Stimulated activated naive CD8-positive, alpha-beta T cell treated with anti-CD3 and anti-CD28 coated beads, Interleukin-15, amount 100 ng/mL, for 72 hours (primary cell): Measurements from ENCODE around the gene TOP2B.

Experiments
- ATAC-seq: fragments of 150-1000 bp; cut with Tn5 transposase; 2 replicates; pipeline ENCODE4 v1.10.0; 2021; ENCODE audit warnings: mild to moderate bottlenecking, moderate library complexity
- DNase-seq, 2 donors: peaks; one replicate each; pipeline ENCODE4 v3.0.0; 2021 to 2022
- H3K27ac Mint-ChIP-seq, 2 donors: one replicate each; pipeline ENCODE4 v1.8.0; 2022; ENCODE audit warnings: mild to moderate bottlenecking in 2 of 2, mixed read lengths in 2 of 2, moderate library complexity in 2 of 2
- H3K27me3 Mint-ChIP-seq: one replicate; pipeline ENCODE4 v1.8.0; 2022; ENCODE audit warnings: mixed read lengths
- H3K4me1 Mint-ChIP-seq: one replicate; pipeline ENCODE4 v1.8.0; 2022; ENCODE audit warnings: mild to moderate bottlenecking, mixed read lengths
- H3K4me3 Mint-ChIP-seq, 2 donors: one replicate each; pipeline ENCODE4 v1.8.0; 2022; ENCODE audit warnings: mild to moderate bottlenecking in 2 of 2, mixed read lengths in 2 of 2, moderate library complexity in 1 of 2
- H3K9me3 Mint-ChIP-seq, 2 donors: one replicate each; pipeline ENCODE4 v1.8.0; 2022; ENCODE audit warnings: mixed read lengths in 2 of 2

The TOP2B gene

GRCh38 chr3:25657293-25657692, 7.4 kb downstream of the TOP2B start:
- DNase-seq: no peak
- Mint-ChIP-seq H3K4me1 (peaks cover 79% of the 10 kb centered on the region), H3K4me3 (no peak overlapping the region), H3K27ac (no peak overlapping the region), H3K27me3 (no peaks in the 10 kb centered on the region), H3K9me3 (no peaks in the 10 kb centered on the region)
- ATAC-seq: no peak

- H3K27ac Mint-ChIP-seq: no peak overlapping the region
- ATAC-seq: peak; percentile 68
- no peak for DNase-seq
These were observed 9.0 kb downstream of the TOP2B start for GRCh38 chr3:25655659-25656058.

GRCh38 chr3:25654576-25654975, 10.1 kb downstream of the TOP2B start:
- DNase-seq: no peak
- Mint-ChIP-seq H3K4me1 (peaks cover 65% of the 10 kb centered on the region), H3K4me3 (peak overlapping the region in 1 of 2 donors; percentile 2), H3K9me3 (peaks cover 0 to 16% of the 10 kb centered on the region in 2 donors), H3K27me3 (no peaks in the 10 kb centered on the region), H3K27ac (no peak overlapping the region)
- no peak for ATAC-seq

More at GRCh38 chr3:25655659-25656058, 9.0 kb downstream of the TOP2B start:
- Mint-ChIP-seq H3K4me1 (peaks cover 76% of the 10 kb centered on the region), H3K4me3 (peak overlapping the region in 1 of 2 donors; percentile 26), H3K9me3 (peaks cover 0 to 9% of the 10 kb centered on the region in 2 donors), H3K27me3 (no peaks in the 10 kb centered on the region)

GRCh38 chr3:25653322-25653721, 11.4 kb downstream of the TOP2B start:
- Mint-ChIP-seq H3K4me1 (peaks cover 63% of the 10 kb centered on the region), H3K4me3 (no peak overlapping the region), H3K9me3 (peaks cover 7 to 25% of the 10 kb centered on the region in 2 donors), H3K27ac (no peak overlapping the region), H3K27me3 (no peaks in the 10 kb centered on the region)
- DNase-seq (no peak), ATAC-seq (no peak)

- Mint-ChIP-seq H3K4me3 (no peak overlapping the region), H3K9me3 (peaks cover 11 to 25% of the 10 kb centered on the region in 2 donors), H3K4me1 (peaks cover 67% of the 10 kb centered on the region), H3K27ac (no peak overlapping the region), H3K27me3 (no peaks in the 10 kb centered on the region)
- no peak for ATAC-seq
- no peak for DNase-seq
These were observed 11.8 kb downstream of the TOP2B start for GRCh38 chr3:25652921-25653320.

- ATAC-seq (no peak), DNase-seq (no peak)
- Mint-ChIP-seq H3K4me1 (peaks cover 48% of the 10 kb centered on the region), H3K9me3 (peaks cover 11 to 25% of the 10 kb centered on the region in 2 donors), H3K27ac (no peak overlapping the region), H3K27me3 (no peaks in the 10 kb centered on the region), H3K4me3 (no peak overlapping the region)
These were observed 15.5 kb downstream of the TOP2B start for GRCh38 chr3:25648925-25649830.

- H3K4me3 Mint-ChIP-seq: no peak overlapping the region
- no peaks in the 10 kb centered on the region for H3K27me3 Mint-ChIP-seq
- no peak overlapping the region for H3K27ac Mint-ChIP-seq
- DNase-seq (peak; percentile 71 to 77), ATAC-seq (peak; percentile 91)
- peaks cover 40% of the 10 kb centered on the region for H3K4me1 Mint-ChIP-seq
- peaks cover 11 to 25% of the 10 kb centered on the region in 2 donors for H3K9me3 Mint-ChIP-seq
These were observed 16.6 kb downstream of the TOP2B start for GRCh38 chr3:25648107-25648535.

GRCh38 chr3:25635038-25635437, 29.7 kb downstream of the TOP2B start:
- Mint-ChIP-seq H3K27me3 (no peaks in the 10 kb centered on the region), H3K27ac (no peak overlapping the region), H3K4me1 (peaks cover 12% of the 10 kb centered on the region), H3K4me3 (no peak overlapping the region), H3K9me3 (no peaks in the 10 kb centered on the region)
- no peak for DNase-seq
- no peak for ATAC-seq

GRCh38 chr3:25633919-25634318, 30.8 kb downstream of the TOP2B start:
- no peaks in the 10 kb centered on the region for H3K27me3 Mint-ChIP-seq
- H3K9me3 Mint-ChIP-seq: no peaks in the 10 kb centered on the region
- peaks cover 12% of the 10 kb centered on the region for H3K4me1 Mint-ChIP-seq
- no peak for DNase-seq
- no peak for ATAC-seq
- peak overlapping the region in 1 of 2 donors; percentile 85 for H3K27ac Mint-ChIP-seq
- H3K4me3 Mint-ChIP-seq: no peak overlapping the region

GRCh38 chr3:25631989-25632388, 32.7 kb downstream of the TOP2B start:
- H3K4me3 Mint-ChIP-seq: no peak overlapping the region

GRCh38 chr3:25621087-25621486, 43.6 kb downstream of the TOP2B start:
- Mint-ChIP-seq H3K4me3 (no peak overlapping the region), H3K27ac (peak overlapping the region in 1 of 2 donors; percentile 1), H3K4me1 (no peaks in the 10 kb centered on the region), H3K9me3 (no peaks in the 10 kb centered on the region), H3K27me3 (no peaks in the 10 kb centered on the region)
- no peak for DNase-seq
- ATAC-seq: no peak

More at GRCh38 chr3:25631989-25632388, 32.7 kb downstream of the TOP2B start:
- H3K9me3 Mint-ChIP-seq: no peaks in the 10 kb centered on the region
- no peak overlapping the region for H3K27ac Mint-ChIP-seq
- H3K27me3 Mint-ChIP-seq: no peaks in the 10 kb centered on the region
- peaks cover 12% of the 10 kb centered on the region for H3K4me1 Mint-ChIP-seq
- DNase-seq (no peak), ATAC-seq (no peak)

- Mint-ChIP-seq H3K9me3 (no peaks in the 10 kb centered on the region), H3K4me3 (no peak overlapping the region), H3K27ac (no peak overlapping the region), H3K27me3 (no peaks in the 10 kb centered on the region), H3K4me1 (no peaks in the 10 kb centered on the region)
- ATAC-seq: no peak
- DNase-seq: no peak
These were observed 44.2 kb downstream of the TOP2B start for GRCh38 chr3:25620493-25620892.

- no peak overlapping the region for H3K4me3 Mint-ChIP-seq
These were observed 45.3 kb downstream of the TOP2B start for GRCh38 chr3:25619382-25619781.

GRCh38 chr3:25618028-25618427, 46.7 kb downstream of the TOP2B start:
- ATAC-seq (no peak), DNase-seq (no peak)
- no peaks in the 10 kb centered on the region for H3K4me1 Mint-ChIP-seq
- no peak overlapping the region for H3K4me3 Mint-ChIP-seq
- no peaks in the 10 kb centered on the region for H3K9me3 Mint-ChIP-seq
- H3K27me3 Mint-ChIP-seq: no peaks in the 10 kb centered on the region
- H3K27ac Mint-ChIP-seq: no peak overlapping the region

More at GRCh38 chr3:25619382-25619781, 45.3 kb downstream of the TOP2B start:
- H3K27ac Mint-ChIP-seq: no peak overlapping the region
- DNase-seq (no peak), ATAC-seq (no peak)
- no peaks in the 10 kb centered on the region for H3K27me3 Mint-ChIP-seq
- no peaks in the 10 kb centered on the region for H3K4me1 Mint-ChIP-seq
- H3K9me3 Mint-ChIP-seq: no peaks in the 10 kb centered on the region

GRCh38 chr3:25611193-25611592, 53.5 kb downstream of the TOP2B start:
- H3K27ac Mint-ChIP-seq: peak overlapping the region in 1 of 2 donors; percentile 2
- H3K27me3 Mint-ChIP-seq: no peaks in the 10 kb centered on the region
- H3K4me1 Mint-ChIP-seq: peaks cover 5% of the 10 kb centered on the region
- ATAC-seq (no peak), DNase-seq (no peak)
- H3K4me3 Mint-ChIP-seq: no peak overlapping the region
- H3K9me3 Mint-ChIP-seq: no peaks in the 10 kb centered on the region

- H3K9me3 Mint-ChIP-seq: no peaks in the 10 kb centered on the region
- peak overlapping the region in 1 of 2 donors; percentile 2 for H3K27ac Mint-ChIP-seq
- ATAC-seq: no peak
- peaks cover 7% of the 10 kb centered on the region for H3K4me1 Mint-ChIP-seq
- H3K27me3 Mint-ChIP-seq: no peaks in the 10 kb centered on the region
- no peak for DNase-seq
- H3K4me3 Mint-ChIP-seq: no peak overlapping the region
These were observed 53.9 kb downstream of the TOP2B start for GRCh38 chr3:25610779-25611178.
